ENCODE measurements around the gene ELOA. TPM values are rescaled to one million over a fixed set of nuclear protein-coding genes. Genes with fewer than 3 reads are reported as not detected.

Gene ELOA
- total and polyA plus RNA-seq, 9 of the 15 experiments (the other 6 are each of a cell fraction or from before 2014, with no cell fraction given), result 31.9 to 98.6 (median 61.3) TPM

DNA sequence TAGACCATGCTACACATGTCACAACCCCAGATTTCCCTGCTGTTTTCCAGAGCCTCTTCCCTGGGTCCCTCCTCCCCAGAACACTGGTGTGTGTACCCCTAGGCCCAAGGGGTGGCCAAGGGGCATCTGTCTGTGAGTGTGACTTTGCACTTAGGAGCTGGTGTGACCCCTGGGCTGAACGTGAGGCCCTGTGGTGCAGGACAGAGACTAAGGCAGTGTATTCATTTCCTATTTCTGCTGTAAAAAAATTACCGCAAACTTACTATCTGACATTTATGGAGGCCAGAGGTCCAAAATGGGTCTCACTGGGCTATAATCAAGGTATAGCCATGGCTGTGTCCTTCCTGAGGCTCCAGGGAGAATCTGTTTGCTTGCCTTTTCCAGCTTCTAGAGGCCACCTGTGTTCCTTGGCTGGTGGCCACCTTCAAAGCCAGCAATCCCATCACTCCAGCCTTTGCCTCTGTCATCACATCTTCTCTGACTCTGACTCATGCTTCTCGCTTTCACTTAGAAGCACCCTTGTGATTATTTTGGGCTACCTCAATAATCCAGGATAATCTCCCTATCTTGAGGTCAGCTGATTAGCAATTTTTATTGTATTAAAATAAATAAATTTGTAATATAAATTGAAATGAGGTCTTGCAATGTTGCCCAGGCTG lies 24.0 kb upstream of the ELOA start (continued):
- TF ChIP-seq, protein P1, sequence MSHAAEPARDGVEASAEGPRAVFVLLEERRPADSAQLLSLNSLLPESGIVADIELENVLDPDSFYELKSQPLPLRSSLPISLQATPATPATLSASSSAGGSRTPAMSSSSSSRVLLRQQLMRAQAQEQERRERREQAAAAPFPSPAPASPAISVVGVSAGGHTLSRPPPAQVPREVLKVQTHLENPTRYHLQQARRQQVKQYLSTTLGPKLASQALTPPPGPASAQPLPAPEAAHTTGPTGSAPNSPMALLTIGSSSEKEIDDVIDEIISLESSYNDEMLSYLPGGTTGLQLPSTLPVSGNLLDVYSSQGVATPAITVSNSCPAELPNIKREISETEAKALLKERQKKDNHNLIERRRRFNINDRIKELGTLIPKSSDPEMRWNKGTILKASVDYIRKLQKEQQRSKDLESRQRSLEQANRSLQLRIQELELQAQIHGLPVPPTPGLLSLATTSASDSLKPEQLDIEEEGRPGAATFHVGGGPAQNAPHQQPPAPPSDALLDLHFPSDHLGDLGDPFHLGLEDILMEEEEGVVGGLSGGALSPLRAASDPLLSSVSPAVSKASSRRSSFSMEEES (CRISPR knock-in tag; IDR thresholded peaks at IDR 0.05), result no peak
- 0 out of 2 replicates have a peak, but pooled peaks have one; percentile 6 for TF ChIP-seq CBFA2T2 (conservative IDR thresholded peaks at IDR 0.05)
- no peak for TF ChIP-seq ZNF551 (CRISPR knock-in tag; IDR thresholded peaks at IDR 0.05)
- TF ChIP-seq MEIS2 (IDR thresholded peaks at IDR 0.05; ENCODE audit: partially characterized antibody), result peak; percentile 25
- TF ChIP-seq, protein P2, sequence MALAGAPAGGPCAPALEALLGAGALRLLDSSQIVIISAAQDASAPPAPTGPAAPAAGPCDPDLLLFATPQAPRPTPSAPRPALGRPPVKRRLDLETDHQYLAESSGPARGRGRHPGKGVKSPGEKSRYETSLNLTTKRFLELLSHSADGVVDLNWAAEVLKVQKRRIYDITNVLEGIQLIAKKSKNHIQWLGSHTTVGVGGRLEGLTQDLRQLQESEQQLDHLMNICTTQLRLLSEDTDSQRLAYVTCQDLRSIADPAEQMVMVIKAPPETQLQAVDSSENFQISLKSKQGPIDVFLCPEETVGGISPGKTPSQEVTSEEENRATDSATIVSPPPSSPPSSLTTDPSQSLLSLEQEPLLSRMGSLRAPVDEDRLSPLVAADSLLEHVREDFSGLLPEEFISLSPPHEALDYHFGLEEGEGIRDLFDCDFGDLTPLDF (CRISPR knock-in tag; IDR thresholded peaks at IDR 0.05), result no peak
- TF ChIP-seq NFIC (IDR thresholded peaks at IDR 0.05), result peak; percentile 32; the same call in 1 of the 2 replicates
- TF ChIP-seq, protein P3, sequence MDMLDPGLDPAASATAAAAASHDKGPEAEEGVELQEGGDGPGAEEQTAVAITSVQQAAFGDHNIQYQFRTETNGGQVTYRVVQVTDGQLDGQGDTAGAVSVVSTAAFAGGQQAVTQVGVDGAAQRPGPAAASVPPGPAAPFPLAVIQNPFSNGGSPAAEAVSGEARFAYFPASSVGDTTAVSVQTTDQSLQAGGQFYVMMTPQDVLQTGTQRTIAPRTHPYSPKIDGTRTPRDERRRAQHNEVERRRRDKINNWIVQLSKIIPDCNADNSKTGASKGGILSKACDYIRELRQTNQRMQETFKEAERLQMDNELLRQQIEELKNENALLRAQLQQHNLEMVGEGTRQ (CRISPR knock-in tag; IDR thresholded peaks at IDR 0.05), result 0 out of 2 replicates have a peak, but pooled peaks have one; percentile 2
- TF ChIP-seq, protein P4, sequence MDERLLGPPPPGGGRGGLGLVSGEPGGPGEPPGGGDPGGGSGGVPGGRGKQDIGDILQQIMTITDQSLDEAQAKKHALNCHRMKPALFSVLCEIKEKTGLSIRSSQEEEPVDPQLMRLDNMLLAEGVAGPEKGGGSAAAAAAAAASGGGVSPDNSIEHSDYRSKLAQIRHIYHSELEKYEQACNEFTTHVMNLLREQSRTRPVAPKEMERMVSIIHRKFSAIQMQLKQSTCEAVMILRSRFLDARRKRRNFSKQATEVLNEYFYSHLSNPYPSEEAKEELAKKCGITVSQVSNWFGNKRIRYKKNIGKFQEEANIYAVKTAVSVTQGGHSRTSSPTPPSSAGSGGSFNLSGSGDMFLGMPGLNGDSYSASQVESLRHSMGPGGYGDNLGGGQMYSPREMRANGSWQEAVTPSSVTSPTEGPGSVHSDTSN (CRISPR knock-in tag; IDR thresholded peaks at IDR 0.05; ENCODE audit: low read depth), result no peak
- TF ChIP-seq, protein P4 (tag; conservative IDR thresholded peaks at IDR 0.05; ENCODE audit: low read depth), result peak; percentile 59
- TF ChIP-seq HOXB6 (CRISPR knock-in tag; IDR thresholded peaks at IDR 0.05; ENCODE audit: borderline replicate concordance), result no peak
- TF ChIP-seq NFE2 (IDR thresholded peaks at IDR 0.05; ENCODE audit: low read depth), result no peak
- no peak for TF ChIP-seq ERF (CRISPR knock-in tag; IDR thresholded peaks at IDR 0.05)
- no peak for TF ChIP-seq MTA3 (IDR thresholded peaks at IDR 0.05; ENCODE audit: borderline replicate concordance)

All from K562 (cell line).